Measurements from ENCODE around the gene CNTNAP2. TPM values are rescaled to one million over a fixed set of nuclear protein-coding genes. Genes with fewer than 3 reads are reported as not detected.

Gene CNTNAP2
- total and polyA plus RNA-seq, 4 donors, result 0.14 to 2.3 (median 1.1) TPM

GRCh38 chr7:146735992-146736391 lies 619.4 kb downstream of the CNTNAP2 start:
- TF ChIP-seq ATF3 (IDR thresholded peaks at IDR 0.05), result no peak
- no peak for TF ChIP-seq EGR1 (IDR thresholded peaks at IDR 0.05; ENCODE audit: low read depth in 2 of 2)
- no peak for TF ChIP-seq TAF1 (conservative IDR thresholded peaks at IDR 0.05)
- no peak for TF ChIP-seq REST (IDR thresholded peaks at IDR 0.05)
- TF ChIP-seq YY1 (IDR thresholded peaks at IDR 0.05), result no peak
- no peak for TF ChIP-seq RXRA (IDR thresholded peaks at IDR 0.05)
- no peak for TF ChIP-seq ZBTB33 (IDR thresholded peaks at IDR 0.05)
- TF ChIP-seq NR2F2 (IDR thresholded peaks at IDR 0.05), result no peak
- no peak for TF ChIP-seq CTCF (IDR thresholded peaks at IDR 0.05; ENCODE audit: low read depth, low read length, missing input control)
- no peak for TF ChIP-seq FOXA1 (IDR thresholded peaks at IDR 0.05)
- H3K9ac ChIP-seq (ENCODE audit: low read depth in 1 of 2, low read length in 2 of 2), result no peak overlapping the region
- no peaks in the 10 kb centered on the region for H3K27me3 ChIP-seq (ENCODE audit: control insufficient read depth in 4 of 4, insufficient read depth in 4 of 4, low read length in 3 of 4)
- no peak overlapping the region for H3K4me3 ChIP-seq (ENCODE audit: low read depth in 1 of 3, low read length in 3 of 3)
- DNase-seq (ENCODE audit: low spot score), result no peak
- no peak overlapping the region for H3K27ac ChIP-seq (ENCODE audit: low read depth in 1 of 2, low read length in 2 of 2)
- H3K4me1 ChIP-seq (ENCODE audit: control insufficient read depth in 4 of 4, insufficient read depth in 4 of 4, low read length in 3 of 4), result no peaks in the 10 kb centered on the region
- WGBS, result 63% methylated on average over 2 of the region's 2 CpGs
- peaks cover 0 to 5% (median 2%) of the 10 kb centered on the region in 4 donors for H3K9me3 ChIP-seq (ENCODE audit: control insufficient read depth in 4 of 4, low read length in 3 of 4)
- no peaks in the 10 kb centered on the region for H3K36me3 ChIP-seq (ENCODE audit: control insufficient read depth in 4 of 4, insufficient read depth in 3 of 4, low read depth in 1 of 4, low read length in 3 of 4)

DNA sequence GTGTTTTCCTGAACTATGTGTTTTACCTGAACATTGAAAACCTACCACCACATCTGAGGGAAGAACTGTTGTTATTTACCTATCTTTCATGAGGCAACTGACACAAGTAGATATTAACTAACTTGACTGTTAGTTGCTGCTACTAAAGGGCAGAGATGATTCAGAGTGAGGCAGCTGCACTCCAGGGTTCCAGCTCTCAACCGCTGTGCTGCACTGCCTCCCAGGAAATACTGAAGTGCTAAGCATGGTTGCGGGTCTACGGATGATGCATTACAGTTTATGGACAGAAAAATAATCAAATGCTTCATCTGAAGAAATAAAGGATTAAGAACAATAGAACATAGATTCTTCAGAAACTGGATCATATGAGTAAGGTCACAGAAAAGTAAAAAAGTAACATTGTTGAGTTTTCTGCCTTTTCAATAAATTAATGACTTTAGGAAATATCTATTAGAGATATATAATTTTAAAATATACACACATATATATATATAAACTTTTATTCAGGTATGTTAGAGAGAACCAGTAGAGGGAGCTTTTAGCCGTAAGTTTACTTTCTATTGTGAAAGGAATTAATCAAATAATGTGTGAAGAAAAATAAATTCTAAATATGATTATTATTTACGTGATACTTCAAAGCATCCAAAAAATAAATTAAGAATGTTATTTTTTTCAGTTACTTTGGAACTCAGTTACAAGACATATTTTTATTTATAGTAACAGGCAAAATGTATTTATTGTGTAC lies 620.0 kb downstream of the CNTNAP2 start:
- H3K27me3 ChIP-seq (ENCODE audit: control insufficient read depth in 4 of 4, insufficient read depth in 4 of 4, low read length in 3 of 4), result no peaks in the 10 kb centered on the region
- no peaks in the 10 kb centered on the region for H3K36me3 ChIP-seq (ENCODE audit: control insufficient read depth in 4 of 4, insufficient read depth in 3 of 4, low read depth in 1 of 4, low read length in 3 of 4)
- DNase-seq (ENCODE audit: low spot score), result no peak
- no peak overlapping the region for H3K27ac ChIP-seq (ENCODE audit: low read depth in 1 of 2, low read length in 2 of 2)
- no peak overlapping the region for H3K9ac ChIP-seq (ENCODE audit: low read depth in 1 of 2, low read length in 2 of 2)
- 78% methylated on average over 5 of the region's 5 CpGs for WGBS
- H3K9me3 ChIP-seq (ENCODE audit: control insufficient read depth in 4 of 4, low read length in 3 of 4), result peaks cover 0 to 6% (median 3%) of the 10 kb centered on the region in 4 donors
- no peak overlapping the region for H3K4me3 ChIP-seq (ENCODE audit: low read depth in 1 of 3, low read length in 3 of 3)
- no peak for TF ChIP-seq NR2F2 (IDR thresholded peaks at IDR 0.05)
- TF ChIP-seq SP1 (IDR thresholded peaks at IDR 0.05), result no peak
- TF ChIP-seq HNF4G (IDR thresholded peaks at IDR 0.05), result no peak
- no peak for TF ChIP-seq FOXA1 (IDR thresholded peaks at IDR 0.05)
- no peak for TF ChIP-seq ZBTB33 (IDR thresholded peaks at IDR 0.05)
- TF ChIP-seq HNF4A (conservative IDR thresholded peaks at IDR 0.05), result no peak
- TF ChIP-seq RXRA (IDR thresholded peaks at IDR 0.05), result no peak
- no peak for TF ChIP-seq GABPA (IDR thresholded peaks at IDR 0.05 in 1 of 2, conservative IDR thresholded peaks at IDR 0.05 in 1 of 2)
- TF ChIP-seq EGR1 (IDR thresholded peaks at IDR 0.05; ENCODE audit: low read depth in 2 of 2), result no peak
- TF ChIP-seq TAF1 (conservative IDR thresholded peaks at IDR 0.05), result no peak
- TF ChIP-seq YY1 (IDR thresholded peaks at IDR 0.05), result no peak
- no peak for TF ChIP-seq FOXA2 (IDR thresholded peaks at IDR 0.05)
- no peak for TF ChIP-seq CTCF (IDR thresholded peaks at IDR 0.05; ENCODE audit: low read depth, low read length, missing input control)
- TF ChIP-seq ATF3 (IDR thresholded peaks at IDR 0.05), result no peak
- no peaks in the 10 kb centered on the region for H3K4me1 ChIP-seq (ENCODE audit: control insufficient read depth in 4 of 4, insufficient read depth in 4 of 4, low read length in 3 of 4)
